Mucosa of gallbladder (tissue), 1 donor: ENCODE results near the gene WDR33. TPM values are rescaled to one million over a fixed set of nuclear protein-coding genes. Genes with fewer than 3 reads are reported as not detected.
"Not testable (repeated sequence)": the region's sequence is repeated elsewhere in the genome, so short reads cannot be mapped to it uniquely, and the experiment has no call there.

Source experiments
- DNase-seq: peaks from one replicate; pipeline ENCODE4 v3.0.0-alpha.2; 2020; ENCODE audit warnings: low spot score
- total RNA-seq: library from RNA; stranded (reverse); gene quantifications from one replicate; pipeline ENCODE4 v1.2.1, GENCODE V29; 2021
- donor health status: DM: no; HTN: no; CAD: no.

The WDR33 gene
- total RNA-seq, 1 donor from 2014 or later = 49.2 TPM

DNA sequence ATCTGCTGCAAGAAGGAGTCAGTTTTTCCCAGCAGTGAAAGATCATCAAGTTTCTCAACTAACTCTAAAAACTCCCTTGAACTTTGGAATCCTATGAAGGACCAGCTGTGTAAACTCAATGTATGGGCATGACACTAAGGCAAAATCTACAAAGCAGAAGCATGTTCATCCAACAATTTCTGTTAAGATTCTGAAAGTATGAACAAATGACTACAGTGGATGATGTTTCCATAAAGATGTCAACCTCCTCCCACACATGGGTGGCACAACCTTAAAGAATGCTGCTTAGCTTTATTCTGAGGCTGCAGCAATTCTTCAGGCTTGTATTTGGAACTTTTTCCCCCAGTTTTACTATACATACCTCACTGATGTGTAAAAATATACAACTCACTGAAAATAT lies 47.2 kb downstream of the WDR33 start:
- DNase-seq = no peak

DNA sequence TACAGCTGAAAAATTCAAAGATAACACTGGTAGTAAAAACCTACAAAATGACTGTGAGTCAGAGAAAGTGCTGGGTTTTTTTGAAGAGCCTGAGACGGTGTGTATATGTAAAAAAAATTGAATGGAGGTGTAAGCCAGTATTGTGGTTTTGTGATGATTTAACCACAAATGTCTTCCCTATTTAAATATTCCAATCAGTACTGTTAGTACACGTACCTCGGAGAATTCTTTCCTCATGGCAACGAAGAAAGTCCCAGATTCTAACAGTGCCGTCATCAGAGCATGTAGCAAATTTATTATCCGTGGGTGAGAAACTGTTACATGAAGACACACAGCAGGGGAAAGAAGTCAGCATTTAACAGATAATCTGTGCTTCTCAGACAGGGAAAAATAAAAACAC lies 48.1 kb downstream of the WDR33 start:
- DNase-seq = no peak

DNA sequence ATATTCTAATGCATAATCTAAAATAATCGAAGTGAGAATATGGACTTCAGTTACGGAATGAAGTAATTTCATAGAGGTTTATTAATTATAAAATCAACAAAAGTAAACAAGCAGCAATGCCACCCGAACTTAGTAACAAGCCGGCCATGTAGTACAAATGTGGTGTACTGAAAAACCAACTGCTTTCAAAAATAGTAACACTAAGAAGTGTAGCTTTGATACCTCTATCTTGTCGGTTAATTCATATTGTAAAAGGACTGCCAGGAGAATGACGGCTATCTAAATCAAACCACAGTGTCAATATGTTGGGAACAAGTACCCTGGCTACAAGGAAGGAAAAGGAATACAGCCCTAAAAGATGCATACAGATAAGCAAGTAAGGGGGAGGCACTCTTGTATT lies 48.5 kb downstream of the WDR33 start:
- no peak for DNase-seq

DNA sequence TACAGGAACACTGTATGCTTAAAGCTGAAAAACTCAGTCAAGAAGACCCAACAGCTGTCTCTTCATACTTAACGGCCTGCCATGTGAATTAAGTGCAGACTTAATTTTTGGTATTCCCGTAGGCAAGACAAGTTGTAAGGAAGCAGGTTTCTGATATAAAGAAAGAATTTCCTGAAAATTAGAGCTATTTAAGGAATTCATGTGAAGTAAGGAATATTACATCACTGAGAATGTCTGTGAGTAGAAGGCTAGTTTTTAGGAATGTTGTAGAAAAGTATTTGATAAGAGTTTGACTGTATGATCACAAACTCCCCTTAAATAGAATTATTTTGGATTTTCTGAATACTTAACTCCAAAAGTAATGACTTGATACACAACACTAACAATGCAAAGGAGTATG lies 51.0 kb downstream of the WDR33 start:
- no peak for DNase-seq

DNA sequence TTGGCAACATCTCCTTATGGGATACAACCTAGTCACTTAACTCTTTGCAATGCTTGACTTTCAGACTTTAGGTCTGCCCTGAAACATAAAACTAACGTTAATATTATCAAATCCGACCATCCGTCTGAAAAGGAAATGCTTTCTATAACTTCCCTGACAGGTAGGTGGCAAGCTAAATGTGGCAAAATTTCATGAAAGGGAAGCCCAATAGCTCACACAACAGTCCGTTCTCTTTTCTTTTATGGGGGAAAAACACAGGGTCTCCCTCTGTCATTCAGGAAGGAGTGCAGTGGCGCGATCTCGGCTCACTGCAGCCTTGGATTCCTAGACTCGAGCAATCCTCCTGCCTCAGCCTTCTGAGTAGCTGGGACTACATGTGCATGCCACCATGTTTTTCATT lies 56.8 kb downstream of the WDR33 start:
- DNase-seq = no peak

DNA sequence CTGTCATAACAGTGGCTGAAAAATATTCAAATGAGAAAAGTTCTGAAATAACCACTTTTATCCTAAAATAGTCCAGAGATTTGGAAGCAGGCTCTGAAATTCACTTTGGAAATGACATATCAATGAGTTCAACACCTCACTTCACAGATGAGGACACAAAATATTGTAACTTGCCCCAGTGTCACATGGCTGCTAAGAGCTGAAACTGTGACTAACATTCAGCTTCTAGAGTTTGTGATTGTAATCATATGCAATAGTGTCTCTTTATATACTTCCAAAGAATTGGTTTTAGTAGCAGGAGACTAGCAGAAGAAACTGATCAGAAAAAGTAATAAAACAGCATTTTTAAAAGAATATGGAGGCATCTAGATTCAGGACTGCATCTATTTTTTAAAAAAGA lies 57.6 kb downstream of the WDR33 start:
- no peak for DNase-seq

DNA sequence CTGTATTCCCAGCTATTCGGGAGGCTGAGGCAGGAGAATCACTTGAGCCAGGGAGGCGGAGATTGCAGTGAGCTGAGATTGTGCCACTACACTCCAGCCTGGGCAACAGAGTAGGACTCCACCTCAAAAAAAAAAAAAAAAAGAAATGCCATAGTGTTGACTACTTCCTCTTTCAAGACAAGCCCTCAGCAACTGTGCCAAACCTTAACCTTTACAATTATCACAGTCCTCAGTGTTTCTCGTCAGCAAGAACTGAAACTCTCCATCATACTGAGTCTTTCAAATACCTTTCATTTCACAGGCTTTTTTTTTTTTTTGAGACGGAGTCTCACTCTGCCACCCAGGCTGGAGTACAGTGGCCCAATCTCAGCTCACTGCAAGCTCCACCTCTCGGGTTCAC lies 61.4 kb downstream of the WDR33 start:
- DNase-seq = not testable (repeated sequence)

DNA sequence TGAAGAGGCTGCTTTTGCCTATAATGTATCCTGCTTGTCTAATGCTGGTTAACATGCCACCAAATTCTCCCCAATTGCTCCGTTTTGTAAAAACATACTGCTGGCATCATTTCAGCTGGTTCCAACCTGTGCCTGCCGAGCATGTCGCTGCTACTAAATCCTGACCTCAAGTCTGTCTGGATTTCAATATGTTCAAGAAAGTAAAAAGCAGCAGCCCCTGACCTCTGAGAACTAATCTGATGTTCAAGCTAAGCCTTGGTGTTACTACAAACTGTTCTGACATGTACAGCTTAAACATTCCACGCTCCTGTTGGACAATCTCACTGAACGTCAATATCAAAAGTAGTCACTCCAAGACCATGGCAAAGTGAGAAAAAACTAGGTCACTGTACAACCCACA lies 63.4 kb downstream of the WDR33 start:
- no peak for DNase-seq

DNA sequence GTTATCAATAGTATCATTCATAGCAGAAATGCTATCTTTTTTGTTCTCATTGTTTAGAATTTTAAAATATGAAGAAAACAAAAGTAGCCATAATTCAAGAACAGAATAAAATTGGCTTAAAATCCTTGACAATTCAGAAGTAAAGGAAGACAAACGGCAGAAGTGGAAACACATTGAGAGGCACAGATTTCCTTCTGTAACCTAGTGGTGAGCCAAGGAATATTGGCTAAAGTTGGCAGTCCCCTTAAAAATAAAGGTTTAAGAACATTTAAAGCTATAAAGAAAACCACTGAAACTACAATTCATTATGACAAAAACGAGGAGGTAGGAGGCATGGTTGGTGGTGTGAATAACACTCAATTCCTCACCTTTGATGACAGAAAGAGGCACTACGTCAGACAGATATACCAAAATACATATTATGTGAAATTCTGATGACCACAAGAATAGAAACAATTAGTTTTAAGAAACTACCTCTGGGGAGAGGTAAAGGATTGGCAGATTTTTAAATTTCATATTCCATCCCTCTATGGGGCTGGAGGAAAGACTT lies 67.4 kb downstream of the WDR33 start:
- DNase-seq = no peak

DNA sequence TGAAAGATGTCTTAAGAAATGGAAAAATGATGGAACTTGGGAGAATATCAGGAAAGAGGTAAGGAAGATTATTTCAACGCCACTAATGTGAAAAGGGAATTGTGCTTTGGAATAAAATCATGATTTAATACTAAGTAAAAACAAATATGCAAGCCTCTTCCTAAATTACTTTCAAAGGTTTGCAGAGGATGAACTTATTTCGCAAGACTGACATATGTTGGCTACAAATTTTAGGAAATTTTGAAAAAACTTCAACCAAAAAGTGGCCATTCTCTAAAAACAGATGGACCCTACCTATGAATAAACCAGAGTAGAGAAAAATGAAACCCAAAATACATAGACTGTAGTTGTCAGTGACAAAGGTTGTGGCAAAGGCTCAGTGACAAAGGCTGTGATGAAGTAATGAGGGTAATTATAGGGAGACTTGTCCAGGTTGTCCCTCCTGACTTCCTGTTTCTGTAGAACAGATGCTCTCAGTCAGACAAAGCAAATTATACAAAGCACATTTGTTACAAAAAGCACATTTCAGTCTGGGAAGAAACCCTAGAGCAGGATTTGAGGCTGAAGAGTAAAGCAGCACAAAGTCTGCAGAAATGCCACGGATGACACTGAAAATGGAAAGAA lies 70.2 kb downstream of the WDR33 start:
- no peak for DNase-seq

DNA sequence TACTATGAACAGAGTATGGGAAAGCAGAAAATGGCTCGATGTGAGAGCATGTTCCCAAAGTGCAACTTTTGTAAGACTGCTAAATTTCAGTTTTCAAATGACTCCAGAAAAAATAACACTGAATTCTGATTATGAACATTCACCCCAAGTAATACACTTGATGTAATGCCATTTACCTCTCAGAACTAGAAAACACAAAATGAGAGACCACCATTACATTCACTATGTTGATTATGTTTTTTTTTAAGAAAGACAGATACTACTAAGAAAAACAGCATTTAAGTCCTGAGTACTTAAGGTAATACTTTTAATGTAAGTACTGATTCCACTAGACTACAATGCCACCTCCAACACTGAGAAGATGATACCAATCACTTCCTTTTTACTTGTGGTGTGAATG lies 71.2 kb downstream of the WDR33 start:
- no peak for DNase-seq

DNA sequence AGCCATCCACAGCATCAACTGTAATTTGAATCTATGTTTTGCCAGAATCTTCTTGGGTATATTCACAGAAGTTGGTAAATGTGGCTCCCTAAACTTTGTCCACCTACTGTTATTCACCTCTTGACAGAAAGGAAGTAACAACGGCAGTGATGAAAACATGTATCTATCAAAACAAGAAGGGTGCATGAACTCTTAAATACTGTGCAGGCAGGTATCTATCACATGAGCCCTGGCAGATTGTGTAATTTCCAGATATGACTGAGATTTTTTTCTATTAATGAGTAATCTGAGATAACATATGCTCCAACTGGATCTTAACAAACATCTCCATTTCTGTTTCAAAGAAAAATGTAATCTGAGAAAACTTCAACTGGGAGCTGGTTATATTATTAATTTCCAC lies 73.1 kb downstream of the WDR33 start:
- DNase-seq = peak; percentile 40

DNA sequence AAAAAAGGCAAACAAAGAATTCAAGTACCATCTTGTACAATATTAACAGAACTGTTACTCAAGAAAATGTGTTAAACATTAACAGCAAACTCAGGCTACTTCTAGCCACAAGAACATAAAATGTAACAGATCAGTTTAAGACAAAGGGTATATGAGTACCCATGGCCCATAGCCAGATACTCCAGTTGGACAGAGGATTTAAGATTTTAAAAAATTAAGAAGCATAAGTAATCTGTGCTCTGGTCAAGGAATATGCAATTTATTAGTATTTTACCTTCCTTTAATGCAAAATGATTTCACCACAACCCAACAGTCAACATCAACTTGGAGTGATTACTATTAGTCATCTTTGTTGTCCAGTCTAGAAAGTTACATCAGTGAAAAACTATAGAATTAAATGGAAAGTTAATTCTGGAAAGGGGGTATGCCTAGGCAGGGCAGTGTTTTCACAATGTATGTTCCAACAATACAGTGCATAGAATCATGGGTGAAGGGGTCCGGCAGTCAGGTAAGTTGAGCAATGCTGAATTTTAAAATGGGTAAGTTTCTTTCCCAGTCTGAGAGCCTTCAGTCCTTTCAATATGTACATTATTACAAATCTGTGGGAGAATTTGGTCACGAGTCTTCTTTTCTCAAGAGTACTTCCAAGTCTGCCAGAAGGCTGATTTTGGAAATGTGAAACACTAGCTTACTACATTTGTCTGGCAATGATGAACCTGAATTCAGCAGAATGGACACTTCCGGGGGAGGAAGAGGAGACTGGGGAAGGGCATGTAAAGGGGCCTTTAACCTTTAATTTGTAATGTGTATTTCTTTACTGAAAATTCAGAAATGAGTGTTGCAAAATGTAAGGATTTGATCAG lies 75.2 kb downstream of the WDR33 start:
- DNase-seq = no peak

DNA sequence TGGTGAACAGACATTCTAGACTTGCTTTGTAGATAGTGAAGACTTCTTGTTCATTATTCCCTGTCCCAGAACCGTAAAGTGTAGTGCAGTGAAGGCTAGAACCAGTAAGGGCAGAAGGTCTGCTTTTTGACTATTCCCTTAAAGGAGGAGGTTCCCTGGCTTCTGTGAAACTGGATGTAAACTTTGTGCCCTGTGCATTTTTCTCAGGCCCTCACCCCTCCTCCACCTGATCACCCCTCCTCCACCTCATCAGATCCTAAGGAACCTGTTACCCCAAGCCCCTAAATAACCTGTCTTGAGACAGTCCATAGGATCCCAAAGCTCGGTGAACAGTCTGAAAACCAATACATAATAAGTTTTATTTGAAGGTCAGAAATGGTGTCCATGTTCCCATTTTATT lies 75.9 kb downstream of the WDR33 start:
- DNase-seq = no peak

DNA sequence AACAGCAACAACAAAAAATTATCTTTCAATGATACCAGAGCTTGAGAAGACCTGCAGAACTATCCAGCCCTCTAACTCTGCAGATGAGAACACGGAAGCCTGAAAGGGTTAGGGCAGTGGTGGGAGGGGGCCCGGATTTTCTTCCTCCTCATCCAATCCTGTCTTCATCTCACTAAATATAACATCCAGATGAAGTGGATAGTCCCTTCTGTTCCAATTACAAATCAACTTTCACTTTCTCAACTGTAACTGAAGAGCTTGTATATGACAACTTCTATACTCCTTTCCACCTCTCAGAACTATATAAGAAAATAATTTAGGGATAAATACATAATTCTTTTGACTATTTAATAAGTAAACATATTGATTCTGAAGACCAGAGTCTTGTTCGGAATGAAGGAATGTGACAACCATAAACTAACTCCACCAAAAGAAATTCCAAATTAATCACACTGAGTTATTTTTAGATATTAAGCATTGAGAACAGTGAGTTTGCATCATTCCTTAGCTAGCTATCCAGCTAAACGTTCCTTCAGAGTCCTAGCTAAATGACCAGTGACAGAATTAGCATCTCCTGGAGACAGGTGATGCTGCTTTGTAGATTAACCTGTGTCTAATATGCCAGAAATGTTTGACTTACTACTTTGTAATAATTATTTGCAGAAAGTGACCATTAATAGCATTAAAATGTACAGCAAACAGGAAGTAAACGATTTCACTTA lies 77.0 kb downstream of the WDR33 start:
- no peak for DNase-seq

DNA sequence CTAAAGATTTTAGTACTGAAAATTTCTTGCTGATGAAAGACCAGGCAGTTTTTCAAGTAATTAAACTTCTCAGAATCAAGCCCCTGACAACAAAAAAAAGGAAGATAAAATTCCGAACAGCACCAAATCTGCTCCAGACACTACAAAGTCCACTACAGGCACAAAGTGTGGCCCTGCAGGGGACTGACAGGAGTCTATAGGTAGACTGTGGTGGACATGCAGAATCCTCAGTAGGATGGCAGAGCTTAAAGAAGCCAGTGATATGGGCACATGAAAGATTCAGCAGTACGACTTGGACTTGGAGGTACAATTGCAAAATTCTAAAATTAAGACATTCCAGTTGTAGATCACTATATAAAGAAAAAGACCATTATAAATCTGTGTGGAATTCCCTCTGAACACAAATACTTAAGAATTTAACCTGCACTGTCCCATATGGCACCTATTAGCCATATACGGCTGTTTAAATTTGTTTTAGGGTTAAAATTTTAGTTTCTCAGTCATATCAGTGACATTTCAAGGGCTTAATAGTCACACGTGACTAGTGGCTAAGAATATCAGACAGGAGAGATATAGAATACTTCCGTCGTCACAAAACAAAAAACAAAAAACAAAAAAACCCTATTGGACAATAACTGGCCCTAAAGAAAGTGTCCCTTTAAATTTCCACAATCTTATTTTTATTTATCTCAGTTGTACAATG lies 77.7 kb downstream of the WDR33 start:
- DNase-seq = no peak

DNA sequence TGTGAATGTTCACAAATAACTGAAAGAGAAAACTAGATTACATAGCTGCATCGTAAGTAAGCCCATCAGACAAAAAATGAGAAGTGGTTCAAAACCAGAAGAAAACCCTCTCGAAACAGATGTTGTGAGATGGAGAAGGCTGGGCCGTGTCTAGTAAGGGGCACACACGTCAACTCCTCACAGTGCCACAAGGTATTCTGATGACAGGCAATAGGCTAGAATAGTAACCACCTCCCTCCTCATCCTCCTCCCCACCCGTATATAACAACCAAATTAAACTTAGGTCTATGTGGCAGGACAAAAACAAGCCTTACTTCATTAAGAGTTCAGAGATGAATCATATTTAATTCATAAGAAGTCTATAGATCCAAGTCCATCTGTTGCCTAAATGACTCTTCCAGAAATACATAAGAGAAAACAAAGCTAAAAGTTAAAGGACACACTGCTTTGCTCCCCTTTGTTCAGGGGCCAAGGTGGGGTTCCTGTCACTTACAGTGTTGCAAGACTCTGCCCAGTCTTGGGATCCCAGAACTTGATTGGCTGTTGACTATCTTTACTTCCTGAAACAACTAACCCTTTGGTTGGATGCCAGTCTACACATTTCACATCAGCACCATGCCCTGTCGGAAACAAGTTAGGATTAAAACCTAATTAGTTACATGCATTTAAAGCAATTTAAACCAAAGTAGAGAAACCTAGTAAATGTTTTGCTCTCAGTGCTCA lies 84.7 kb downstream of the WDR33 start:
- no peak for DNase-seq

DNA sequence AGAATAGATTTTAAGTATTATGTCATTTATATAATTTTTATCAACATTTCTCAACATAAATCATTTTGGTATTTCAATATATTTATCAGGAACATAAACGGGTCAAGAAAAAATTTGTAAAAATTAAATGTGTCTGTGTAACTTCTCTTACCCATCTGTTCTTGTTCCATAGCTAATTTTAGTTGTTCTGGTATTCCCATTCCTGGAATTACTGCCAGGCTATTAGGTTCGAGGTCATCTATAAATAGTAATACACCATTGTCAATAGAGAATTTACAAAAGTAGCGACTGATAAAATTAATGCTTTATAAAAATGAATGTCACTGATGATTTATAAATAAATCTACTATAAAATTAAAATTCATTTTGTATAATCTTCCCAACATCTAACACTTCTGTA lies 88.2 kb downstream of the WDR33 start:
- DNase-seq = no peak

DNA sequence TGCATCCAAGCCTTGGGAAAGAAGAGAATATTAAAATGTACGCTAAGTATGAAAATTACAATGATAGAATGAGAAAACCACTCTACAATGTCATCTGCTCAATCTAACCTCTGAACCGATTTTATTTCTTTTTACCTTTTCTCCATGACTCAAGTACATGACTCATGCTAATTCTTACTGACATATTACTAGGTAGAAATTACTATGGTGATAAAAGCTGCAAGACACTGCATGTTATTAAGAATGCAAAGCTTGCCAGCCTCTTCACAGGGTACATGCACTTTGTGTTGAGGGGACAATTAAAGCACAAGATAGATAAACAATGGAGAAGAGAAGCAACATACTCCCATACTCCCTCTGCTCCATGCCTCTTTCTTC lies 89.0 kb downstream of the WDR33 start:
- DNase-seq = no peak

DNA sequence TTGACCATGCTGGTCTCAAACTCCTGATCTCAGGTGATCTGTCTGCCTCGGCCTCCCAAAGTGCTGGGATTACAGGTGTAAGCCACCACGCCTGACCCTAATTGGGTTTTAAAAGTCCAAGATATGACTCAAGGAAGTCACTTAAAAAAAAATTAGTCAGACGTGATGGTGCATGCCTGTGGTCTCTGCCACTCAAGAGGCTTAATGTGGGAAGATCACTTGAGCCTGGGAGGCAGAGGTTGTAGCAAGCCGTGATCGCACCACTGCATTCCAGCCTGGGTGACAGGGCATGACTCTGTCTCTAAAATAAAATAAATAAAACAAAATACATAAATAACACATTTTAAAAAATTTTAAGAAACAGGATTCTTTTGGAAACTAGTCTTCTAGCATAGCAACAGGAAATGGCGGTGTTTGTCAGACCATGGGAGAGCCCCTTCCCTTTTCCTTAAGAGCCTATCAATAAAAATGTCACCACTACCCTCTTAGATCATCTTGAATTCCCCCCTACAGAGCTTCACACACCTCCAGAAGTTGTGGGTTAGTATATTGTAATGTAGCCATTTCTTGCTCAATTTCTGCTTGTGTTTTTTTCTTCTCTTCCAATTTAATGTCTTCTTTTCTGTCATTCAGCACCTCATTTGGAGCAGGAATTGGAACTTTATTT lies 89.5 kb downstream of the WDR33 start:
- DNase-seq = no peak
